ENCODE data around the gene MDFI. TPM values are rescaled to one million over a fixed set of nuclear protein-coding genes. Genes with fewer than 3 reads are reported as not detected.

Gene MDFI
- polyA plus RNA-seq, 1 donor from 2014 or later, result 42.5 TPM

DNA sequence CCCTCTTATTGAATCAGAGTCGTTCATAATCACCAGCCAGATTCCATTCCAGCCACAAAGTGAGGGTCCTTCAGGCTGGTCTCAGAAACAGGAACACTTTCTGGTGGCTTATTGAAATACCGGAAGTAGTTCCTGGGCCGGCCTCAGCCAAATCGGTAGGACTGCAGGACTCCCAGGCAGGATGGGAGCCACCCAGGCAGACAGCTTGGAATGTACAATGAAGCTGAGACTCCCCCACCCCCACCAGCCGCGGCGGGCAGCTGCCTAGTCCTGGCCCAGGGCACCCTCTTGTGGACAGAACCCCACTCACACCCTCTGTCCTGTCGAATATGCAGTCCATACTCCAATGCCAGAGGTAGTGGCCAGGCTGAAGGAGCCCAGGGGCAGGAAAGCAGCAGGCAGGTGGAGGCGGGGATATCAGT lies 43.8 kb downstream of the MDFI start:
- Histone ChIP-seq H3K27me3 (ENCODE audit: insufficient read depth, low read depth, low read length) (no peaks in the 10 kb centered on the region), H3K9me3 (ENCODE audit: low read length) (no peaks in the 10 kb centered on the region), H3K4me2 (ENCODE audit: low read length) (no peak overlapping the region), H3K9ac (ENCODE audit: low read length) (peak overlapping the region; percentile 16), H4K20me1 (ENCODE audit: insufficient read depth) (no peaks in the 10 kb centered on the region), H3K27ac (ENCODE audit: low read length) (no peak overlapping the region), H2AFZ (ENCODE audit: low read depth, low read length) (no peak overlapping the region), H3K4me3 (ENCODE audit: low read length) (no peak overlapping the region), H3K36me3 (ENCODE audit: insufficient read depth, low read length) (no peaks in the 10 kb centered on the region), H3F3A (ENCODE audit: insufficient read depth, low read length, poor library complexity, severe bottlenecking) (peaks cover under 1% of the 10 kb centered on the region), H3K9me2 (ENCODE audit: insufficient read depth, low read length) (no peaks in the 10 kb centered on the region), H3K79me2 (replicated peaks; ENCODE audit: insufficient read depth, low read length) (no peaks in the 10 kb centered on the region)
- TF ChIP-seq EZH2 (IDR thresholded peaks at IDR 0.05; ENCODE audit: borderline replicate concordance, insufficient read depth, low read length, poor library complexity, severe bottlenecking) (no peak), RAD21 (conservative IDR thresholded peaks at IDR 0.05) (peak; percentile 88), CTCF (IDR thresholded peaks at IDR 0.05; ENCODE audit: poor library complexity, severe bottlenecking) (peak; percentile 85), SMC3 (conservative IDR thresholded peaks at IDR 0.05; ENCODE audit: poor library complexity) (peak; percentile 91)

GRCh38 chr6:41682497-41683272 lies 44.4 kb downstream of the MDFI start:
- Histone ChIP-seq H3K79me2 (replicated peaks; ENCODE audit: insufficient read depth, low read length) (no peaks in the 10 kb centered on the region), H3K36me3 (ENCODE audit: insufficient read depth, low read length) (no peaks in the 10 kb centered on the region), H3K9me2 (ENCODE audit: insufficient read depth, low read length) (no peaks in the 10 kb centered on the region), H3K4me3 (ENCODE audit: low read length) (no peak overlapping the region), H3K9me3 (ENCODE audit: low read length) (no peaks in the 10 kb centered on the region), H3K27ac (ENCODE audit: low read length) (no peak overlapping the region), H3K27me3 (ENCODE audit: insufficient read depth, low read depth, low read length) (no peaks in the 10 kb centered on the region), H3K4me2 (ENCODE audit: low read length) (no peak overlapping the region), H4K20me1 (ENCODE audit: insufficient read depth) (no peaks in the 10 kb centered on the region), H3K9ac (ENCODE audit: low read length) (peak overlapping the region; percentile 16), H2AFZ (ENCODE audit: low read depth, low read length) (no peak overlapping the region), H3F3A (ENCODE audit: insufficient read depth, low read length, poor library complexity, severe bottlenecking) (no peaks in the 10 kb centered on the region)
- TF ChIP-seq EP300 (conservative IDR thresholded peaks at IDR 0.05; ENCODE audit: poor library complexity, severe bottlenecking), result no peak
- TF ChIP-seq TAF1 (IDR thresholded peaks at IDR 0.05; ENCODE audit: low read depth), result no peak
- TF ChIP-seq RAD21 (conservative IDR thresholded peaks at IDR 0.05), result no peak
- no peak for TF ChIP-seq MXI1 (conservative IDR thresholded peaks at IDR 0.05; ENCODE audit: poor library complexity, severe bottlenecking)
- TF ChIP-seq EZH2 (IDR thresholded peaks at IDR 0.05; ENCODE audit: borderline replicate concordance, insufficient read depth, low read length, poor library complexity, severe bottlenecking), result no peak
- no peak for TF ChIP-seq REST (IDR thresholded peaks at IDR 0.05; ENCODE audit: borderline replicate concordance)
- TF ChIP-seq SMC3 (conservative IDR thresholded peaks at IDR 0.05; ENCODE audit: poor library complexity), result peak; percentile 8

Measured in neural cell (in vitro differentiated cells).